CMK (cell line): ENCODE data around the gene ADAMTSL2.

Source experiments
- DNase-seq: peaks from one replicate; pipeline ENCODE4 v3.0.0-alpha.2; 2010; ENCODE audit warnings: low read depth

Gene ADAMTSL2

GRCh38 chr9:133589454-133590227 is 55.1 kb downstream of the ADAMTSL2 start:
- no peak for DNase-seq

GRCh38 chr9:133590231-133590855 is 55.8 kb downstream of the ADAMTSL2 start:
- no peak for DNase-seq

GRCh38 chr9:133591116-133591910 is 56.8 kb downstream of the ADAMTSL2 start:
- no peak for DNase-seq

- no peak for DNase-seq
These were observed 57.5 kb downstream of the ADAMTSL2 start for GRCh38 chr9:133591985-133592384.

DNA sequence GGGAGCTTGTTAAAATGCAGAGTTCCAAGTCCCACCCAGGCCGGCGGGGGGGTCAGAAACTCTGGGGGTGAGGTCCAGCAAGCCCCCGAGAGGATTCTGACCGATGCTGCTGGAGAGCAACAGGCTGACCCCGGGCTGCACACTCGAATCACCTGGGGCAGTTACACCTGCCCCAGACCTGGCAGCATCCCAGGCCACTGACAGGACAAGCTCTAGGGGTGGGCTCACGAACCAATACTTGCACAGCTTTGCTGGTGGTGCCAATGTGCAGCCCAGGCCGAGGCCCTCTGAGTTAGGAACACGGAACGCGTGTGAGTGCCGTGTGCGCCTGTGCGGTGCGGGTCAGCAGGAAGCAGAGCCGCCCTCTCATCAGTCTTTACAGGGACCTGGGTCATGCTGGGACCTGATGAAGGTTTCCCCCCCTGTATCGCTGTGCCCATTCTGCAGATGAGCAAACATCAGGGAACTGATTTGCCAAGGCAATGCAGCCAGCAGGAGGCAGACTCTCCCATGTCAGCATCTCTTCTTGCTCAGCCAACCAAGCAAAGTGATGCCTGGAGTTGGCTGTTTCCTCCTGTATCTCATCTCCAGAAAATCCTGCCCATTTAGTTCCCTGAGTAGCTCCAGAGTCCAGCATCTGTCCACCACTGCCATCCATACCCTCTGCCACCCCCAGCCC is 58.4 kb downstream of the ADAMTSL2 start:
- DNase-seq, result no peak

DNA sequence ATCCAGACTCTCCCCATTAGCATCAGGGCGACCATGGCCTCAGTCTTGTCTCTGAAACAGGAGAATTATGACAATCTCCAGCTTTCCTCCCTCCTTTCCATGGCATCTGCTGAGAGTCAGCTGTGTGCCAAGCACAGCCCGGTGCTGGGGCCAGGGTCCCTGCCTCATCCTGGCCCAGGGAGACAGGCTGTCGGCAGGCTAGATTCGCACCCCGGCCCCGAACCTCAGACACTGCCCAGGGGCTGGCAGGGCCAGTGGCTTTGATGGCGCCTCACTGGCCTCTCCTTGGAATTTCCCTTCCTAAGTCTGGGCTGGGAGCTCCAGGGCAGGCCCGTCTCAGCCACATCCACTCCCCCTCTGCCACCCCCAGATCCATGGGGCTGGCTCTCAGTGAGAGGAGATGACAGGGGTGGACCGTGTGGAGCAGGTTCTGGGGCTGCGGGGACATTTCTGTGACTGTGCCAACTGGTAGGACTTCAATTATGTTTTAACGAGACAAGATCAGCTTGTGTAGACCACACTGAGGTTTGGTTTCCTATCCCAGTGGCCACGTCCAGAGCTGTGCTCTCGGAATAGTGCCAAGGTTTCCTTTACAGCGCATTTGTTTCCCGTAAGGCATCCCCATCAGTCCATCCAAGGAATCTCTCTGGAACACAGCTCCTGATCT is 59.2 kb downstream of the ADAMTSL2 start:
- DNase-seq, result no peak

DNA sequence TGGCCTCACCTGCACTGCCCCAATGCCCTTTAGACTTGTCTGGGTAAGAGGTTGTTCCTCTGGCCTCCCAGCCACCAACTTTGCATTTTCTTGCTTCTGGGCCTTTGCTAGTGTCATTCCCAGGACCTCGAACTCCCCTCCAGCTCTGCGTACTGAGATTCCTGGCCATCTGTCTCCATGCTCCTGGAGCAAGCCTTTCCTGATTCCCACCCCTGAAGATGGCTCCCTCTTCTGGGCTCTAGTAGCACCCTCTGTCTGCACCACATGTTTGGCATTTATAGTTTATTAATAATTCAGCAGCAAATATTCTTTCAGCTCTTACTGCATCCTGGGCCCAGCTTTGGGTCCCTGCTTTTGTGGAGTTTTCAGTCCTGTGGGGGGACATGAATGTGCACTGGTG is 59.8 kb downstream of the ADAMTSL2 start:
- no peak for DNase-seq

DNA sequence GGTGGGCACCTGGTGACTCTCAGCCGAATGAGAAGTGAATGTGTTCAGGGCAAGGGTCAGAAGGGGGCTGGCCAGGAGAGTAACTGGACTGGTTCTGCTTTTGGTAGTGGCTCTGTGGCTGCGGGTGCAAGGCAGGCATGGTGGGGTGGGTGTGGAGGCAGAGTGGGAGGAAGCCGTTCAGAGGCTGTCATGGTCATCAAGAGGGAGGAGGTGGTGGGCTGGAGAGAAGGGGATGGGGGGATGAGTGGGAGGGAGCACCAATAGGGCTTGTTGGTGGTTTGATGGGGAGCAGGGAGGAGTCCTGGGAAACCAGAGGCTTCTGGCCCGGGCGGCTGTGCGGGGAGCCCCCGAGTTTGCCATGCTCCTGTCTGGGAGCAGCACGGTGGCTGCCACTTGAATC is 61.4 kb downstream of the ADAMTSL2 start:
- DNase-seq, result no peak

- no peak for DNase-seq
These were observed 62.9 kb downstream of the ADAMTSL2 start for GRCh38 chr9:133597316-133597957.

DNA sequence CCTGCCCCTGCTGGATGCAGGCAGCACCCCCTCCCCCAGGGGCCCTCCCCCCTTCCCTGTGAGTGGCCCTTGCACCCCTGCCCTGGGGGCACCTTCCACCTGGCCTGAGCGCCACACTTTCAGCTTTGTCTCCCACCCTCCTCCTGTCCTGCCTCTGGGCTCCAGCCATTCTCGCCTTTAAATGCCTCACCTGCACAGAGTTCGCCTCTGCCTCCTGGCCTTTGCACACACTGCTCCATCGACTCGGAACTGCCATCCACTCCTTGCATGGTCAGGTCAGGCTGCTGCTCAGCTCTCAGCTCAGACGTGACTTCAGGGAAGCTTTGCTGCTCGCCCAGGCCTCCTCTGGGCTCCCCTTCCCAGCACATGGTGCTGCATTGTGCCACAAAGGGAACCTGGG is 64.5 kb downstream of the ADAMTSL2 start:
- no peak for DNase-seq

DNA sequence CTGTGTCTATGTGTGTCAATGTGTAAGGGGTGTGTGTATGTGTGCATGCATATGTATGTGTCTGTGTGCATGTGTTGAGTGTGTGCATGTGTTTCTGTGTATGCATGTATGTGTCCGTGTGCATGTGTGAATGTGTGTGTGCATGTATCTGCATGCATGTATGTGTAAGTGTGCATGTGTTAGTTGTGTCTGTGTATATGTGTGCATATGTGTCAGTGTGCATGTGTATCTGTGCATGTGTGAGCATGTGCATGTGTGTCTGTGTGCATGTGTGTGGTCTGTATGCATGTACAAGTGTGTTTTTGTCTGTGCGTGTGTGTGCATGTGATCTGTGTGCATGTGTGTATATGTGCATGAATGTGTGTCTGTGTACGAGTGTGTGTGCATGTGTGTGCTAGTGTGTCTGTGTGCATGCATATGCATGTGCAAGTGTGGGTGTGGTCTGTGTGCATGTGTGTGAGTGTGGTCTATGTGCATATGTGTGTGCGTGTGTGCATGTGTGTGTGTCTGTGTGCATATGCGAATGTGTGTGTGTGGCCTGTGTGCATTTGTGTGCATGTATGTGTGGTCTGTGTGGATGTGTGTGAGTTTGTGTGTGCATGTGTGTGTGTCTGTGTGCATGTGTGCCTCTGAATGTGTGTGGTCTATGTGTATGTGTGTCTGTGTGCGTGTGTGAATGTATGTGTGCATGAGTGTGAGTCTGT is 65.1 kb downstream of the ADAMTSL2 start:
- no peak for DNase-seq

DNA sequence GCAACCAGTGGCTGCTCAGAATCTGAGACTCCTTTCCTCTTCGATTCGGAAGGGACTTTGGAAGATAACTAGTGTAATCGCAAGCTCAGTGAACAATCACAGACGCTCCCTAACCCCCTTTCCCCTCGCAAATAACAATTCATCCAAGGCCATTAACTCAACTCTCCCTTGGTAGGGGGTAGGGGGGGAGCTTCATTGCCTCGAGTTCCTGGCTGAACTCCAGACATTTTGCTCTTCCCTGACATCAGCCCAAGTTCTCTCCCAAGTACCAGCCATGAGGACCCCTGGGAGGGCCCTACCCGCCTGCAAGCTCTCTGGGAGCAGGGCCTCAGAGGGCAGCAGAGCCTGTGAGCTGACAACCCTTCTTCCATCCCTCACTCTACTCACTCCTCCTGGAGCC is 66.2 kb downstream of the ADAMTSL2 start:
- no peak for DNase-seq

- DNase-seq, result no peak
These were observed 67.2 kb downstream of the ADAMTSL2 start for GRCh38 chr9:133601746-133602145.

DNA sequence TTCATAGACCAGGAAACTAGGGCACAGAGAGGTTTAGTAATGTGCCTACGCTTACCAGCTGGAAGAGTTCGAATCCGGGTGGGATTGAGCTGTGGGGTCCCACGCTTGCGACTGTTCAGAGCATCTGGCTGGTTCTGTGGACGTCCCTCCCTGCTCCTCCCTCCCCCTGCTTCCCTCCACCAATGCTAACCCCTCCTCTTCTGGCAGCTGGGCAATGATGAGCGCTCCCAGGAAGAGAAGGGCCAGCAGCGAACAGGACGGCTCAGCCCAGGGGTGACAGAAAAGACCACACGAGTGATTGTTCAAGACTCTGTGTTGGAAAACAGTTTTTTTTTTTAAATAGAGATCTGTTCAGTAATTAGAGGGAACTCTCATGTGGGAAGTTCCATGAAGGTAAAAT is 67.8 kb downstream of the ADAMTSL2 start:
- no peak for DNase-seq

- no peak for DNase-seq
These were observed 68.8 kb downstream of the ADAMTSL2 start for GRCh38 chr9:133603135-133603927.

- DNase-seq, result no peak
These were observed 69.7 kb downstream of the ADAMTSL2 start for GRCh38 chr9:133604214-133604613.

DNA sequence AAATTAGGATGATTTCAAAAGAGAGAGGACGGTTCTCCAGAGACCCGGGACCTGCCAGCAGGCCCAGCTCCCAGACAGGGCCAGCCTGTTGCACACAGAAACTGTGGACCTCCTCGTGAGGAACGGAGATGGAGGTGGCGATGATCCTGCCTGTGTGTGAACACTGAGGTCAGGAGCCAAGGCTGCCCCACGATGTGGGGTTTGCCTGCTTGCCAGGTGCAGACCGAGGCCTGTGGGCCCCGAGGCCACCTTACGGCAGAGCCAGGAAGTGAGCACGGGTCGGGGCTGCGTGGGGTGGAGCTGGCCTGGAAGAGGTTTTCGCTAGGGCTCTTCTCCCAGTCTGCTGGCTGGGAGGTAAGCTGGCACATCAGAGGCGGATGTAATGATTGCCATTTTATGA is 70.4 kb downstream of the ADAMTSL2 start:
- no peak for DNase-seq

GRCh38 chr9:133605446-133605845 is 70.9 kb downstream of the ADAMTSL2 start:
- DNase-seq, result no peak

GRCh38 chr9:133605856-133606707 is 71.6 kb downstream of the ADAMTSL2 start:
- no peak for DNase-seq
